HS-5 (cell line): Measurements from ENCODE around the gene HPS5.
A peak's percentile ranks its signal among the peaks of the same experiment; 100 is the strongest.
"Not testable (repeated sequence)": the region's sequence is repeated elsewhere in the genome, so short reads cannot be mapped to it uniquely, and the experiment has no call there.

Experiments used
- DNase-seq: peaks from one replicate; pipeline ENCODE4 v3.0.0-alpha.2; 2012; ENCODE audit warnings: low read depth

Gene HPS5, protein sequence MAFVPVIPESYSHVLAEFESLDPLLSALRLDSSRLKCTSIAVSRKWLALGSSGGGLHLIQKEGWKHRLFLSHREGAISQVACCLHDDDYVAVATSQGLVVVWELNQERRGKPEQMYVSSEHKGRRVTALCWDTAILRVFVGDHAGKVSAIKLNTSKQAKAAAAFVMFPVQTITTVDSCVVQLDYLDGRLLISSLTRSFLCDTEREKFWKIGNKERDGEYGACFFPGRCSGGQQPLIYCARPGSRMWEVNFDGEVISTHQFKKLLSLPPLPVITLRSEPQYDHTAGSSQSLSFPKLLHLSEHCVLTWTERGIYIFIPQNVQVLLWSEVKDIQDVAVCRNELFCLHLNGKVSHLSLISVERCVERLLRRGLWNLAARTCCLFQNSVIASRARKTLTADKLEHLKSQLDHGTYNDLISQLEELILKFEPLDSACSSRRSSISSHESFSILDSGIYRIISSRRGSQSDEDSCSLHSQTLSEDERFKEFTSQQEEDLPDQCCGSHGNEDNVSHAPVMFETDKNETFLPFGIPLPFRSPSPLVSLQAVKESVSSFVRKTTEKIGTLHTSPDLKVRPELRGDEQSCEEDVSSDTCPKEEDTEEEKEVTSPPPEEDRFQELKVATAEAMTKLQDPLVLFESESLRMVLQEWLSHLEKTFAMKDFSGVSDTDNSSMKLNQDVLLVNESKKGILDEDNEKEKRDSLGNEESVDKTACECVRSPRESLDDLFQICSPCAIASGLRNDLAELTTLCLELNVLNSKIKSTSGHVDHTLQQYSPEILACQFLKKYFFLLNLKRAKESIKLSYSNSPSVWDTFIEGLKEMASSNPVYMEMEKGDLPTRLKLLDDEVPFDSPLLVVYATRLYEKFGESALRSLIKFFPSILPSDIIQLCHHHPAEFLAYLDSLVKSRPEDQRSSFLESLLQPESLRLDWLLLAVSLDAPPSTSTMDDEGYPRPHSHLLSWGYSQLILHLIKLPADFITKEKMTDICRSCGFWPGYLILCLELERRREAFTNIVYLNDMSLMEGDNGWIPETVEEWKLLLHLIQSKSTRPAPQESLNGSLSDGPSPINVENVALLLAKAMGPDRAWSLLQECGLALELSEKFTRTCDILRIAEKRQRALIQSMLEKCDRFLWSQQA

DNA sequence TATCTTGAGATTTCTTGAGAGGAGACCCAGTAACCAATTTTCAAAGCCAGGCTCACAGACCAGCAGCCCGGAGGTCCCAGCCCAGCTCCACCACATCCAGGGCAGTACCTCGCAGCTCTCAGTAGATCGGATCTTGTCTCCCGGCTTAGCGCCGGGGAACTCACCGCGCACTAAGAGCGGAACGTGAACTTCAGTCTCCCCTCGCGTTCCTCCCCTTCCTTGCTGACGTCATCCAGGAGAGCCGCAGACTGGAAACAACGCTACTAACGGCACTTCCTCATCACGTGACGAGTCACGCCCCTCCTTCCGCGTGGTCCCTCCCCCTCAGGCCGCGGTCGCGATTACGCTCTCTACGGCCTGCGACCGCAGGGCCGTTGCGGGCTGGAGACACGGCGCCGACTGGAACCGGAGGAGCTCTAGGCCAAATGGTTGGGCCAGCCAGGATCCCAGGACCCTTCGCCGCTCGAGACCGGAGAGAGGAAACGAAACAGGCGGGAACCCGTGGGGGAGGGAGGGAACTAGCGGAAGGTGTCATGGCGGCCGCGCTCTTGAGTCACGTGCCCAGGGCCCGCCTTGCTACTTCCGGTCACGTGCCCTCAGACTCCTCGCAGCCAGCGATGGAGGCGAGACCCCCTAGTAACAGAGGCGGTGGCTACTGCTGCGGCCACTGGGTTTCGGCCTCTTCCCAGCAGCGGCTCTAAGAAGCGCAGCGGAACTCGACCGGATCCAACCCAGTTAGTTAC, at the start of gene HPS5, which contains the start of gene GTF2H1:
Gene HPS5 (minus strand): TSS at position 172 of the 743 bp plus-strand sequence. CDS start 4,282 bp downstream, outside the sequence.
Gene GTF2H1 (plus strand): TSS at position 599 of the 743 bp plus-strand sequence. CDS start 10,508 bp downstream, outside the sequence.
- peak; percentile 95 for DNase-seq

DNA sequence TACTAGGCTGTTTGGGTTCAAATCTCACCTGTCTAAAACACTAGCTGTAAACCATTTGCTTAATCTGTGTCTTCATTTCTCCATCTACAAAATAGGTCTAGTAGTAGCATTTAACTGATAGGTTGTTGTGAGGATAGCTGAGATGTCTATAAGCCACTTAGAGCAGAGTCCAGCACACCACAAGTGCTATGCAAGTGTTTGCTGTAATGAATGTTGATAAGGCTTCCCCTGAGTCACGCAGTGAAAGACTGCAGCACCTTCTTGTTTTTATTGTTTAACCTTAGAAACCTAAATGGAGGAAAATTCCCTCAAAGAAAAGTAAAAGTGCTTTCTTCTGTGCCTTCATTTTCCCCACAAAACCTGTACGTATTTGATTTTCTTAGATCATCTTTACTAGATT, 49.3 kb upstream of the HPS5 start:
- DNase-seq: no peak

DNA sequence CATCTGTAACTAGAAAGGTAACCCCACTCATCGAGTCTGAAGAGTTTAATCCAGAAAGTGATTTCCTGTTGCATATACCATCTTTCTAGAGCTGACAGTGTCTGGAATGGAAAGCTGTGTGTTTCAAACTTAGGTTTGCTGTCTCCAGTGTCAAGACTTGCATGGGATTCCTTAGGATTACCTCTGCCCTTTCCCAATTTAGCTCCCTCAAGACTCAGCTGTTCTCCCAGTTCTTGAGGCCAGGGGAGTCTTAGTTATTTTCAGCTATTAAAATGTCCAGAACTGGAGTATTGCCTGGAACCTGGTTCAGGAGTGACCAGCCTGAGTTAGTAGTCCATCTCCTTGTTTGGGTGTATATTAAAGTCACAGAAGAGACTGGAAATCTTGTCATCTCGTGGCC, 47.5 kb upstream of the HPS5 start:
- no peak for DNase-seq

DNA sequence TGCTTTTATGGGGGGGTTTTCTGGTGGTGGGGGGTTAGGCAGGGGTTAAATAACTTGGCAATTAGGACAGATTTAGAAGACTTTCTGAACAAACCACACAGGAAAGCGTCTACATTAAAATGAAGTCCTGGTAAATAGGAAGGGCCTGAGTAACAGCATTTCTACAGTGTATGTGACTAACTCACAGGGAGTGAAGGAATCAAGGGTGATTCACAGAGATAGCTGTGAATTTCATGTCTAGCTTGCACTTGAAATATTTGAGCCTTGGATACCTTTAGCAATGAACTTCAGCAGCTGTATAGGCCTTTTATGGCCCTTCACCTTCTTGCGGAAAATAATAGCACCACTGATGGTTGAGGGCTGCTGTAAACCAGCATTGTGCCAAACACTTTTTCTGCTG, 46.3 kb upstream of the HPS5 start:
- no peak for DNase-seq

DNA sequence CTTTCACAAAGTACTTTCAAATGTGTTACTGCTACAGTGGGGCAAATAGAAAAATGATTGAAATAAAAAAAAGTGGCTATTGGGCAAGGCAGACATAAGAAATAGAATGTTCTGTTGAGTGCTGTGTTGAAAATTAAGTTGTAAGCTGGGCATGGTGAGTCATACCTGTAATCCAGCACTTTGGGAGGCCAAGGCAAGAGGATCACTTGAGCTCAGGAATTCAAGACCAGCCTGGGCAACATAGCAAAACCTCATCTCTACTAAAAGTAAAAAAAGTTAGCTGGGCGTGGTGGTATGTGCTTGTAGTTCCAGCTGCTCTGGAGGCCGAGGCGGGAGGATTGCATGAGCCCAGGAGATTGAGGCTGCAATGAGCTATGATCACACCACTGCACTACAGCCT, 45.5 kb upstream of the HPS5 start:
- DNase-seq: no peak

DNA sequence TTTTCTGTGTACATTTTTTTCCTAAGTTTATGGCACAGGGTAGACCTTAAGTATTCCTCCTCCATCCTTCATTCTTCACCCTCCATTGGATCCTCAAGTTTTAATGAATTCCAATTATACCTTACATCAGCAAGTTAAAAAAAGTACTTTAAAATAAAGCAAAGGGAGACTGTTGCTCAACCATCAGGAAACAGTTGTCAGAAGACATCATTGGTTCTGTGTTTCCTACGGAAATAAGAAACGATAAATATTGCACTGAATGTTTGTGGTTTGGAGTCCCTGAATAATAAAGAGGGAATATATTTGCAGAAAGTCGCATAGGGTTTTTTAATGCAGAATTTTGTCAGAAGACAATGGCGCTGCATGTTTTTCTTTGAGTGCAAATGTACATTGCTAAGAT, 44.3 kb upstream of the HPS5 start:
- DNase-seq: no peak

DNA sequence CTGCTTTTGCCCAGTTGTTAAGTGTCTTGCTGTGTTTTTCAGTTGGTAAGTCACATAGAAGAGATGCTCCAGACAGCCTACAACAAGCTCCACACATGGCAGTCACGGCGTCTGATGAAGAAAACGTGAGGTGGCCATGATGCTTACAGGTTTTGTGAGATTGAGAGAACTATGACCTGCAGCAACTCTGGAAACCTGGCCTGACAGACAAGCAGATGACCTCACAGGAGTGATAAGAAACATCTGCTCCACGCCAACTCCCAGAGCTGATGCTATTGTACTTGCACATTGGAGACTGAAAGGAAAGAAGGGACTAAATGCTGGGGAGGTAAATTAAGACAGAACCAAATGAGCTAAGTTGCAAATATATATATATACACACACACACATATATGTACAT, 43.8 kb upstream of the HPS5 start:
- DNase-seq: no peak

DNA sequence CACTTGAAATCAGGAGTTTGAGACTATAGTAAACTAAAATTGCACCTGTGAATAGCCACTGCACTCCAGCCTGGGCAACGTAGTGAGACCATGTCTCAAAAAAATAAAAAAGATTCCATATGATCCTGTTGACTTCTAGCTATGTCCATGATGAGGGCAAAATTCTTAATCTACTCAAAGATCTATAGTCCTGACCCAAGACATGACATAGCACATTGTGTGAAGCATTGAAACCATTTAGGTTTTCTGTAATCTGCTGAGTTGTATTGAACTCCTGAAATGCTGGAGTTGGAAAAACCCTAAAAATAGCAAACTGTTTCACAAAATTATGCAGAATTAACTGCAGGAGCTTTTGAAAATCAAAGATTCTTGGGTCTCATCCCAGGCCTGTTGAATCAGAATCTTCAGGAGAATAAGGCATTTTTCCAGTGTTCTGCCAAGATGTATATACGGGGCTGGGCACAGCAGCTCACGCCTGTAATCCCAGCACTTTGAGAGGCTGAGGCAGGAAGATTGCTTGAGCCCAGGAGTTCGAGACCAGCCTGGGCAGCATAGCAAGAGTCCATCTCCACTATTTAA, 42.6 kb upstream of the HPS5 start:
- DNase-seq: no peak

DNA sequence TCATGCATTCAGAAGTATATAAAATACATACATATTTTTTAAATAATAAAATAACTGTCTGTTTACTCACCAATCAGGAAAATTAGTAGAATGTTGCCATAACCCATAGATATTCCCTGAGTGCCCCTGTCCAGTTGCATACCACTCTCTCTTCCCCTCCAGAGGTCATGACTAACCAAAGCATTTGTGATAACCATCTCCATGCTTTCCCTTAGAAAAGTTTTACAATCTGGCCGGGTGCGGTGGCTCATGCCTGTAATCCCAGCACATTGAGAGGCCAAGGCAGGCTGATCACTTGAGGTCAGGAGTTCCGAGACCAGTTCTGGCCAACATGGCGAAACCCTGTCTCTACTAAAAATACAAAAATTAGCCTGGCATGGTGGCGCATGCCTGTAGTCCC, 39.2 kb upstream of the HPS5 start:
- DNase-seq: no peak

DNA sequence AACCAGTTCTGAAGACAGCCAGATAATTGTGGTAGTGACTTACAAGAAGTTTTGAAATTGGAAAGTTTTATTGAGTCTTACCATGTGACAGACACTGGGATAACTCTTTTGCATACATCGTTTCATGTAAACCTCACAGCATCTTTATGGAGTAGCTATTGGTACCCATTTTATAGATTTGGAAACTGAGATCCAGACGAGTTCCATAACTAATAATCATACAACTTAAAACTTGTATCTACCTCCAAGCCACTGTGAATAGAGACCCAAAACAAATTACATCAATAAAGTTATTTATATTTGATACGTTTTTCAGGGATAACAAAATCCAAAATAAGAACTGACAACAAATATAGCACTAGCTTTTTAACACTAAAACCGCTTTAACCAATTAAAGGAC, 36.7 kb upstream of the HPS5 start:
- no peak for DNase-seq

DNA sequence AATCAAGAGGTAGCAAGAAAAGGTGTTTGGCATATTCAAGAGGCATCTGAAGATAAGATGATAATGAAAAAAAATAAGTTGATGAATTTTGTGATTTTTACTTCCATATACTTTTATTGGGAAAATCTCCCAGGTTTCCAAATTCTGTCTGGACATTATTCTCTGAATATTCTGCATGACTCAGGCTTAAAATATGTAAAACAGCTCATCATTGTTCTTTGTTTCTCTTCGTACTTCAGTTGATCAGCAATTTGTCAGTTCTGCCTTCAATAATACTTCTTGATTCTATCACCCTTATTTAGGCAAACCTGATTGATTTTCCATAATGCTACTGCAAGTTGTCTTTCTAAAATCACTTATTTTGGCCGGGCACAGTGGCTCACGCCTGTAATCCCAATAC, 30.6 kb upstream of the HPS5 start:
- DNase-seq: peak; percentile 45

DNA sequence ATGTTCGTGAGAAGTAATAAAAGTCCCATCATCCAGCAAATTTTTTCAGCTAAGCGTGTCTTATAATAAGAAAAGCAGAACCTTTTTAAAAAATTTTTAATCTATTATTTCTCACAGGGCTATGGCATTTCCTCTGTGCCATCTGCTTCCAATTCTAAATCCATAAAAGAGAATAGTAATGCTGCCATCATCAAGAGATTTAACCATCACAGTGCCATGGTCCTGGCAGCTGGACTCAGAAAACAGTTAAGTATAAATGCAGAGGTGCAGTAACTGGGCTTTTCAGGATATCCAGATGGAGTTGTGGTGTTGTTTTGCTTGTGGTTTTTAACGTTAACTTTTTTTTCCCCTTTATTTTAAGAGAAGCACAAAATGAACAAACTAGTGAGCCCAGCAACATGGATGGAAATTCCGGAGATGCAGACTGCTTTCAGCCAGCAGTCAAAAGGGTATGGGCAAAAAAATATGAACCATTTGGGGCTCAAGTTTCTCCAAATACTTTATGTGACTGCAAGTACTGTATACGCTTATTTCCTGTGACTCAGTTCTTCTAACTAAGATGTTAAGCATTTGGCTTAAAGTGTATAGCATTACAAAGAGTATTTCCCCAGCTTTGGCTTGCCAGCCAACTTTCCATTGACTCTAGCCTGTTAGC, 25.7 kb upstream of the HPS5 start:
- DNase-seq: peak; percentile 68

DNA sequence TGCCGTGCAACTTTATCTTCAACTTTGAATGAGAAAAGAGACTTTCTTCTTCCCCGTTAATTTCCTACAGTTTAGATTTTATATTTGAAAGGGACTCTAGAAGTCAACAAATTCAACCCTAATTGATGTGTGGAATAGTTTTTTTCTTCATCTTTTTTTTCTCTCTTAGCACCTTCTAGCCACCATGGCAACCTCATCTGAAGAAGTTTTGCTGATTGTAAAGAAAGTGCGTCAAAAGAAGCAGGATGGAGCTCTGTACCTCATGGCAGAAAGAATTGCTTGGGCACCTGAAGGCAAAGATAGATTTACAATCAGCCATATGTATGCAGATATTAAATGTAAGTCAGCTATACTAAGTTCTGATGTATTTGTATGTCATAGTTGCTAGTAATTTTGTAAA, 11.0 kb upstream of the HPS5 start:
- no peak for DNase-seq

DNA sequence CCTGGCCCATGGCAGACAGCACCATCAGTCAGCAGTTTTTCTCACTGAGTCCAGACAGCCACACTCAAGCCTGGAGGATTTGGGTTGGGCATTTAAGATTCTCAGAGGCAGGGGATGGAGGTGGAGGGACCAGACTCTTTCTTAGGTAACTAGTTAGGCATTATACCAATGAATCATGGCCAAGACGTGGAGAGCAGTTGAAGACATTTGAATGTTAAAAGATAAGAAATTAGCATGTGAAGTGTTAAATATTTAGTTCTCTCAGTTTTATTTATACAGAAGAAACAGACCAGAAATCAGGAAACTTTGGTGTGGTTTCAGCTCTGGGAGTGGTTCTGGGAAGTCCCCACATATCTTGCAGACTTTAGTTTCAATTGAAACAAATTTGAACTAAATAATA, 10.4 kb upstream of the HPS5 start:
- DNase-seq: no peak

DNA sequence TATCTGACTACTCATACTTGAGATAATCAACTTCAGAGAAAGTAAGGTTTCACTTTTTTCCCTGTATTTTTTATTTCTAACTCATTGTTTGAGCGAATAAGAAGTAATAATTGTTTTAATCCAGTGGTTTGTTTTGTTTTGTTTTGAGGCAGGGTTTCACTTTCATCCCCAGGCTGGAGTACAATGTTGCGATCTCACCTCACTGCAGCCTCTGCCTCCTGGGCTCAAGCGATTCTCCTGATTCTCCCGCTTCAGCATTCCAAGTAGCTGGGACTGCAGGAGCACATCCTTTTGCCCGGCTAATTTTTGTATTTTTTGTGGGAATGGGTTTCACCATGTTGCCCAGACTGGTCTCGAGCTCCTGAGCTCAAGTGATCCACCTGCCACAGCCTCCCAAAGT, 9.0 kb upstream of the HPS5 start:
- no peak for DNase-seq

DNA sequence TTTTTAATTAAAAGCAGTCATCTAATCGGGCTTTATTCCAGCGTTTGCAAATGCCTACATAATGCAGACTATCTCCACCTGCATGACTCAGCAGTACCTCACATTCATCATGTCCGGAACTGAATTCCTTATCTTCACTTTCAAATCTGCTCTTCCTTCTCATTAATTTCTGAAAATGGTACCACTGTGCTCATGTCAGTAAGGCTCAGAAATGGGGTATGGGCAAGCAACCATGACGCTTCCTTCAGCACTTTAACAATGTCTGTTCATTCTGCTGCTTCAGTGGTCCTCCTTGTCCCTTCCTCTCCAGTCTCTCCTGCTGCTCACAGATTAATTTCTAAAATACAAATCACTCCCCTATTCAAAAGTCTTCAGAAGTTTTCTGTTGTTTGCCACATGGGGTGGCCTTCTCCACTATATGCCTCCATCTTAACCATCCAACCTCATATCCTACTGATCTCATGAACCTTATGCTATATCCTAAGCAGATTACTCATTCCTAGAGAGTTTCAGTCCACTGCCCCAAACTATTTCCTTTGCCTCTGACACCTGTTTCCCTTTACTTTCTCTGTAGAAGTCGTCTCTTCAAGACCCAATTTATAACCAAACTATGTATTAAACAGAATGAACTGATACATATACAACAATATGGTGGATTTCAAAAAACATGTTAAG, 7.4 kb upstream of the HPS5 start:
- DNase-seq: no peak

DNA sequence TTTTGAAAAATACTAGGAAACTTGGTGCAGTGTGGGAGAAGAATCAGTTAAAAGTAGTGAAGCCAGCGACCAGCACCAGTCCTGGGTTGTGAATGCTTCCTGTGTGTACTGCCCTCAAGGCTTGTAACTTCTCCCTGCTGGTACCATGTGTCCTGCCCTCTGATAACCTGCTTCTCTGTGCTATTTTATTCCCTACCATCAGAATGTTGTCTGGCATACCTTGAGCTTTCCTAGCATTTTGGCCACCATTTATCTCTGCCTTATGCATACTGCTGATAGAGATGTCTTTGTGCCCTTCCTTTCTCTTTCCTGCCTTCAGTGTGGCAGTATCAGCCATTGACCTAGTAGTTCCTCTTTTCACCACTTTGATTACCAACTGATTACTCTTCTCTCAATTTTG, 2.4 kb upstream of the HPS5 start:
- DNase-seq: no peak

DNA sequence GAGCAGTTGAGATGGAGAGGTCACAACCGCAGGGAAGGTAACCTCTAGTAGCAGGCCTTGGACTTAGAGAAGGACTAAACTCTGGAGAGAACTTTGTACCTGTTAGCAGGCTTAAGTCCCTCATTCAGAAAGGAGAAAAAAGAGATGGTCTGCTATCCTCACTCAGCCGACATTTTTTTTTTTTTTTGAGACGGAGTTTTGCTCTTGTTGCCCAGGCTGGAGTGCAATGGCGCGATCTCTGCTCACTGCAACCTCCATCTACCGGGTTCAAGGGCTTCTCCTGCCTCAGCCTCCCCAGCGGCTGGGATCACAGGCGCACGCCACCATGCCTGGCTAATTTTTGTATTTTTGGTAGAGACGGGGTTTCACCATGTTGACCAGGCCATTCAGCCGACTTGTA, 1.9 kb upstream of the HPS5 start:
- DNase-seq: not testable (repeated sequence)

DNA sequence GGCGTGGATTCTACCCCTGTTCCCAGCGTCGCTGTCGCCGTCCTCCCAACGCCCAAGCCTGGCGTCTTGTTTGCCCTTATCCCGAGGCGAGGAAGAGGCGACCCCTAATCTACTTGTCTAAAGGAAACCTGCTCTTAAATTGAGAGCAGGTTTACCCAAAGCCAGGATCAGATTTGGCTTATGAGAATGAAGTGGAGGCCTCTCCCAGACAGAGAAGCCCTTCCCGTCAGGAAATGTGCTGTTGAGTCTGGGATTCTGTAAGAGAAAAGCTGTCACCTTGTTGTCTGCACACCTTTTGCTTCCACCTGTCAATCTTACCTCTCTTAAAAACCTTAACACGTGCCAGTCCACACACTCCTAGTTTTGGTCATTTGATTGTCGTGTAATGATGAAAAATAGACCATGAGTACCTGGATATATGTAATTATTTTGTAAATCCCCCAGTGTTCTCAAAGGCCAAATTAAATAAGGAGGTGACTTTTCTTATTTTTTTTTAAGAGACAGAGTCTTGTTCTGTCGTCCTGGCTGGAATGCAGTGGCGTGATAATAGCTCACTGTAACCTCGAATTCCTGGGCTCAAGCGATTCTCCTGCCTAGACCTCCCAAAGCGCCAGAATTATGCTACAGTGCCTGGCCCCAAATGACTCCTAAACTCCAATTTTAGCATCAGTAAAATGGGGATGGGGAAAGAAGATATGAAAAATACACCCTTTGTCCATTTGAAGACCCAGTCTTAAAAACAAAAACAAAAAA, 1.1 kb upstream of the HPS5 start:
- no peak for DNase-seq

DNA sequence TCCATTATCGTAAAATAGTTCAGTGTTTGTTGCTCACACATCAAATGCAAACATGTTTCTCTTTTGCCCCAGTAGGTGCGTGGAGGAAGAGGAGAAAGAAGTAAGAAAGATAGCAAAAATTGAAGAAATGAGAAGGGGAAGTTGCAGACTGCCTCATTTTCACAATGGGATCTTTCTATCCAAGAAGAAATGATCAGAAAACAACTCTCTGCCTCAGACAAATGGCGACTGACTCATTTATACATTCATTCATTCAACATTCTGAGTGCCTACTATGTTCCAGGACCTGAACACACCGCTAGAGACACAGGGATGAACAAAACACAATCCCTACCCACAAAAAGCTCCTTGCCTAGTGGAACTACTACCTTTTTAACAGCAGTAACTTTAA, 367 bp downstream of the HPS5 start:
- DNase-seq: no peak
